Stimulated activated CD4-positive, alpha-beta T cell treated with anti-CD3 and anti-CD28 coated beads, Interleukin-15, amount 100 ng/mL, for 48 hours (primary cell): Measurements from ENCODE around the gene DGKH.
"Not testable (repeated sequence)": the region's sequence is repeated elsewhere in the genome, so short reads cannot be mapped to it uniquely, and the experiment has no call there.

ENCODE experiments used
- DNase-seq, 2 donors: peaks; one replicate each; pipeline ENCODE4 v3.0.0-alpha.2; 2020; ENCODE audit warnings: low read depth in 2 of 2

The DGKH gene

DNA sequence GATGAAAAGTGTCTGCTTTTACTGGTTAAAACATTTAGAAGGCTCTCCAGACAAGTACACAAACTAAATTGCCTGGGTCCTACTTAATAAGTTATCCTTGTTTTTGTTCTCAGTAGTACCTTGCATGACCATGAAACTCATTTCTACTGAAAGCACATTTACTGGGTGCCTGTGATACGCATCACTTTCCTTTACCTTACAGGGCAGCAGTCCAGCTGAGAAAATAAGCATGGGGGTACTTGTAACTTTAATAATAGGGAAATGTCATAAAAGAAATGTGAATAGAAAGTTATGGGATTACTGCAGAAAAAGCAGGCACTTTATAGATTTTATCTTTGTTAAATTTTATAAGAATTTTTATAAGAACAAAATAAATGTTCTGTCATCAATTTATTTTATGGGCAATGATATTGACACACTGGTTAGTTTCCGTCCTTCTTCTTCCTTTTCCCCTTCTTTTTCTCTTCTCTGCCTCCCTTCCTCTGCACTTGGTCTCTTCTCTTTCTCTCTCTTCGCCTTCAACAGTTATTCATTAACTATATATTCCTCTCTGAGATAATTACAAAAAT is 116.2 kb downstream of the DGKH start:
- DNase-seq: no peak

GRCh38 chr13:42168496-42168895 is 120.0 kb downstream of the DGKH start:
- no peak for DNase-seq

GRCh38 chr13:42170029-42170428 is 121.6 kb downstream of the DGKH start:
- DNase-seq: no peak

- DNase-seq: no peak
These were observed 125.4 kb downstream of the DGKH start for GRCh38 chr13:42173789-42174343.

DNA sequence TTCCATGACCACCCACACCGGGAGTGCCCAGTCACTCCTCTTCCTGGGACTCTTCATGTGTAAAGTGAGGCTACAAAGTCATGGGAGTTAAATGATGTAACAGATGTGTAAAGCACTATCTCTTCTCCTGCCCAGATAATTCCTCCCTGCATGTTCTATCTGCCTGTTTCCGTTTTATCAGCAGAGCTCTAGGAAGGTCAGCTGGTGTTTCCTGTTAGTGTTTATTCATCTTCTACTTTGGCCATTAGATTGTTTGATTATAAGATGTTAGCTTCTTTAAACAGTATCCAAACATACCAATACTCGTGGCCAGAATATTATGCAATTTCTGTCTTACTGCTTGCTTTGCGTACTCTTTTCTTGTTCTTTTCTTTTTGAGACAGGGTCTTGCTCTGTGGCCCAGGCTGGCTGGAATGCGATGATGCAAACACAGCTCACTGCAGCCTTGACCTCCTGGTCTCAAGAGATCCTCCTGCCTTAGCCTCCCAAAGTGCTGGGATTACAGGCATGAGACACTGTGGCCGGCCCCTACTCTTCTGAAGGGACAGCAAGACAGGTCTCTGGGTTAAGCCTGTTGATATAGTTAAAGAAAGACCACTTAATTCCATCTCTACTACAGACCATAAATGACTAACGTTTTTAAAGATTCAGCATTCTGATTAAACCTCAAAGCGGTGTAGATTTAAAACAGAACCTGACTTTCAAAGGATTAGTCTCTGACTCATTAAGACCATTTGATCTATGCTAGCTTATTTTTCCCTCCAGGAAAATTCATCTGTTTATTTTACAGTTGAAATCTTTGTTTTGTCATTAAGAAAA is 126.1 kb downstream of the DGKH start:
- DNase-seq: no peak

GRCh38 chr13:42176294-42176693 is 127.8 kb downstream of the DGKH start:
- no peak for DNase-seq

- DNase-seq: no peak
These were observed 128.7 kb downstream of the DGKH start for GRCh38 chr13:42177189-42177588.

DNA sequence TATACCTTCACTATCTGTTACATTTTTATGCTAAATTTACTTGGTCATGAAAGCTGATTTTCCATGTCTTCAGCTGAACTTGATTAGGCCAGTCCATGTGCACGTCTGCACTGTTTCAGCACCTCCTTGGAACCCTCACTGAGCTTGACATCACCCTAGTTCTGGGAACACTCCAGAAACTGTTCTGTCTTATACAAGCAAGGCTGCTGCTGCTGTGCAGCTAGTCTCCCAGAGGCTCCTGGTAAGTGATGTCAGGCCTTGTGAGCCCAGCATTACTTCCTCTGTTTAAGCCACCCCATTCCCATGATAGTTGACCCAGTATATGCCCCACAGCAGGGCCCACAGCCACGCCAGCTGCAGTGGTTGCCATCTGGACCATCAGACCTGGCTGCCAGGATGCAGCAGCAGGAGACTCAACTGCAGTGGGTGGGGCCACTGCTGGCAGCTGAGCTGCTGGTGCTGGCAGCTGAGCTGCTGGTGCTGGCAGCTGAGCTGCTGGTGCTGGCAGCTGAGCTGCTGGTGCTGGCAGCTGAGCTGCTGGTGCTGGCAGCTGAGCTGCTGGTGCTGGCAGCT is 133.0 kb downstream of the DGKH start:
- no peak for DNase-seq

GRCh38 chr13:42189061-42189460 is 140.6 kb downstream of the DGKH start:
- no peak for DNase-seq

GRCh38 chr13:42190529-42190928 is 142.1 kb downstream of the DGKH start:
- DNase-seq: no peak

DNA sequence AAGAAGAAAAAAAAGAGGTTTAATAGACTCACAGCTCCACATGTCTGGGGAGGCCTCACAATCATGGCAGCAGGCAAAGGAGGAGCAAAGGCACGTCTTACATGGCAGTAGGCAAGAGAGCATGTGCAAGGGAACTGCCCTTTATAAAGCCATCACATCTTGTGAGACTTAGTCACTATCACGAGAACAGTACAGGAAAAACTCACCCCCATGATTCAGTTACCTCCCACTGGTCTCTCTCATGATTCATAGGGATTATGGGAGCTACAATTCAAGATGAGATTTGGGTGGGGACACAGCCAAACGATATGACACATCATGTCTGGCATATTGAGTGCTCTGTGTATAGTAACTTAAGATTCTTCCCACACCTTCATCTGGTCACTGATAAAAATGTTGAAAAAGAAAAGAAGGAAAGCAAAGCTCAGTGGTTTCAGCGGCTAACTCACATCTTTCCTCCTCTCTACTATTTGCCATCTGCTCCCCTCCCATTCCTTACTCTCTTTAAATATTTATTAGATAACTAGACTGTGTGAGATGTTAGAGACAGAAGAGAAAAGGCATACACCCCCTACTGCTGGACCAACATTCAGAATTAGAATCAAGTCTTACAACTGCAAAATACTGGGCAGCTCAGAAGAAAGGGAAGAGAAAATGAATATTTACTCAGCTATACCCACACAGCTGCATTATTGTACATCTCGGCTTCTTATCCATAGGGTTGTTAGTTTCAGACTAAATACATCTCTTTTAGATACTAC is 163.4 kb downstream of the DGKH start:
- DNase-seq: no peak

DNA sequence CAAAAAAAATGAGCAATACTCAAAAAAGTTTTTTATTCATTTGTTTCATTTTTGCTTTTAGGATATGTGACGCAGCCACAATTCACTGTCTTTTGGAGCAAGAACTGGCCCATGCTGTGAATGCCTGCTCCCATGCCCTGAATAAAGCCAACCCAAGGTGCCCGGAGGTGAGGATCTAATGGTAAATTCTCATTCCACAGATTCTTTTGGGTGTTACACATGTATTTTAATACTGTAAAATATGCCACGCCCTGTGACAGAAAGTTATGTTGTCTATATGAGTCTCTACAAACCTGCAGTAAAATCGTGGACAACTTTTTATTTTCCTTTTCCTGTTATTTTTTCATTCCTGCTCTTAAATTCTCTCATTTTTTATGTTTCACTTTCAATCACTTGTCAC is 166.0 kb downstream of the DGKH start:
- DNase-seq: no peak

DNA sequence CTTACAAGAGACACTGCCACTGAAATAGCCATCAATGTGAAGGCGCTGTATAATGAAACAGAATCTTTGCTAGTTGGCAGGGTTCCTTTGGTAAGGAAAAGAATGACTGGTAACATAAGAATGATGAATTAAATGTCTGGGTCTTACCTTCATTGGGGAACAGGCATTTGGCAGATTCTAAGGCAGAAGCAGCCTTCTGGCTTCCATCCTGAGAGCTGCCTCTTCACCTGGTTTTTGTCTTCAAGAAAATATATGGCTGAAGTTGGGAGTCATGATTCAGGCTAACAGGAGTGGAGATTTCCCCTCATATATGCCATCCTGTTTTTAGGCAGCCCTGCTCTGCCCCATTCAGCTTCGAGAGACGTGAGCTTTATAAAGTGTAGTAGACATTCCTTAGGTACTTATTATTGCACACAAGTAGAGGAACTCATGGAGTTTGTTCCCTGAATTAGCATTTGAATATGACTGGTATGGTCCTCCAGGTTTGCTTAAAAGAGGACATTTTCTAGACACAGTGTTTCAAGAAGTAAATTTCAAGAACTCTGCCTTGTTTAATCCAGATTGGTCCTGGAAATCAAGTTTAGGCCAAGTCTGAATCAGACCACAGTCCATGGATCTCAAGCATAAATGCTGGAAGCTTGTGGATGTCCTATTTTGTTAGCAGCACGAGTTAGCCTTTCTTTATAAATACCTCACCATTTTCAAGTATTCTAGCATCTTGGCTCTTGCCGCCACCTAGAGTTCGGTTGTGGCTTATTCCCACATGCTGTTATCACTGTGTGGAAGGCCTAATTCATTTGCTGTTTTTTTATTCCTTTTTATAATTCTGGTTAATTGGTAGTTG is 167.4 kb downstream of the DGKH start:
- DNase-seq: no peak

DNA sequence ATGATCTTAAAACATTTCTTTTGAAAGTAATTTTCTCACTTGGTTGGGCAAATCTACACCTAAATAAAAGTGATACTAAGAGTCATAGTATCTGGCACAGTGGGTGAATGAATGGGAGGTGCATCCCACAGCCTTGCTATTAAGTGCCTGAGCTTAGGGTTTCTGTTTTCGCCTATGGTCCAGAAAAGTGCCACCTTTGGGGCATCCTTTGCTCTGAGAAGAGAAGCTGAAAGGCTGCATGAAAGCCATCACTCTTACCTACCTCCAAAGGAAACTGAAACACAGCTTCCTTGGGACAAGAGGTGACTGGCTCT is 167.9 kb downstream of the DGKH start:
- DNase-seq: no peak

GRCh38 chr13:42218576-42218975 is 170.1 kb downstream of the DGKH start:
- DNase-seq: no peak

DNA sequence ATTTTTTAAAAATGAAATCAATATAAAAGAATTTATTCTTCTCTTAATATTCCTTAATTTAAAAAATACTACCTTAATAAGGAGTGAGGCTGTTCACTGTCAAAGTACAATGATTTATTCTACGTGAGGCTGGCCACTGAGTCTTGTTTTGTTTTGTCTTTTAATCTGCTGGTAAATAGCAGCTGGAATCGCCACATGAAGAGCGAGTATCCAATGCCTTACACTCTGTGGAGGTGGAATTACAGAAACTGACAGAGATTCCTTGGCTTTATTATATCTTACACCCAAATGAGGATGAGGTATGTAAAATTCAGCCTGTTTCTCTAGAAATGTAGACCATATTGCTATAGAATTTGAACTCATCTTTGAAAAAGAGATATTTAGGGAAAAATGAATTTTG is 170.6 kb downstream of the DGKH start:
- no peak for DNase-seq

DNA sequence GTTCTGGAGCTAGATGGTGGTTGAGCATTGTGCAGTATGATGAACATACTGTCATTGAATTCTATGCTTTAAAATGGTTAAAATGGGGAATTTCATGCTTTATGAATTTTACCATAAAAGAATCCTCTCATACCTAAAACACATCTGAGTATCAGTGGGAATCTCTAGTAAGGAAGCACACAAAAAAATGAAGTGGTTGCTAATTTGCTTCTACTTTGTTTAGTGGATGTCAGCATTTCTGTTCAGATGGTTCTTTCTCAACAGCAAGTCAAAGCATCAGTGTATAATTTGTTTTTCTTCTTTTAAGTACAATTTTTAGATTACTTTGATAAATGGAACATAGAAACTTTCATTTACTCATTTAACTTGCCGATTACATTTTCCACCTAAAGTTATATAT is 171.4 kb downstream of the DGKH start:
- DNase-seq: no peak

GRCh38 chr13:42221121-42221765 is 172.8 kb downstream of the DGKH start:
- DNase-seq: no peak

GRCh38 chr13:42223681-42224080 is 175.2 kb downstream of the DGKH start:
- no peak for DNase-seq

- DNase-seq: no peak
These were observed 176.6 kb downstream of the DGKH start for GRCh38 chr13:42225051-42225450.

DNA sequence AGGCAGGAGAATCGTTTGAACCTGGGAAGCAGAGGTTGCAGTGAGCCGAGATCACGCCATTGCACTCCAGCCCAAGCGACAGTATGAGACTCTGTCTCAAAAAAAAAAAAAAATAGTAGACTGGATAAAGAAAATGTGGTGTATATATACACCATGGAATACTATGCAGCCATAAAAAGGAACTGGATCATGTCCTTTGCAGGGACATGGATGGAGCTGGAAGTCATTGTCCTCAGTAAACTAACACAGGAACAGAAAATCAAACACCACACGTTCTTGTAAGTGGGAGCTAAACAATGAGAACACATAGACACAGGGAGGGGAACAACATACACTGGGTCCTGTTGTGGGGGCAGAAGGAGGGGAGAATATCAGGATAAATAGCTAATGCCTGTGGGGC is 178.3 kb downstream of the DGKH start:
- DNase-seq: not testable (repeated sequence)
